ENCODE data around the gene HTR2A.
A peak's percentile ranks its signal among the peaks of the same experiment; 100 is the strongest.
"Not testable (repeated sequence)": the region's sequence is repeated elsewhere in the genome, so short reads cannot be mapped to it uniquely, and the experiment has no call there.

Gene HTR2A

GRCh38 chr13:46810440-46810839 is 86.4 kb downstream of the HTR2A start:
- DNase-seq (ENCODE audit: low read depth in 2 of 2), result no peak

GRCh38 chr13:46804921-46805320 is 91.9 kb downstream of the HTR2A start:
- DNase-seq (ENCODE audit: low read depth in 2 of 2), result not testable (repeated sequence)

- DNase-seq (ENCODE audit: low read depth in 2 of 2), result no peak
These were observed 92.5 kb downstream of the HTR2A start for GRCh38 chr13:46804391-46804815.

DNA sequence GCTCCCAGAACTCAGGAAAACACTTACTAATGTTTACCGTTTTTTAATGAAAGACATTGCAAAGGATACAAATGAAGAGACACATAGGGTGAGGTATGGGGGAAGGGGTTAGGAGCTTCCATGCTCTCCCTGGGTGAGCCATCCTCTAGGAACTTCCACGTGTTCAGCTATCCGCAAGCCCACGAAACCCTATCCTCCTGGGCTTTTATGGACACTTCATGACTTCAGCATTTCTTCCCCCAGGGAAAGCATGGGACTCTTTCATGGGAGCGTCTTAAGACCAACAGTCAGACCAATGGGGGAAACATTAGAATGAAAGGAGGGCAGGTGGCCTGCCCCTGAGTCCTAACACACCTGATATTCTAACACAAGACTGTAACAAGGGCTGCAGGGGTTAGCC is 93.3 kb downstream of the HTR2A start:
- no peak for DNase-seq (ENCODE audit: low read depth in 2 of 2)

DNA sequence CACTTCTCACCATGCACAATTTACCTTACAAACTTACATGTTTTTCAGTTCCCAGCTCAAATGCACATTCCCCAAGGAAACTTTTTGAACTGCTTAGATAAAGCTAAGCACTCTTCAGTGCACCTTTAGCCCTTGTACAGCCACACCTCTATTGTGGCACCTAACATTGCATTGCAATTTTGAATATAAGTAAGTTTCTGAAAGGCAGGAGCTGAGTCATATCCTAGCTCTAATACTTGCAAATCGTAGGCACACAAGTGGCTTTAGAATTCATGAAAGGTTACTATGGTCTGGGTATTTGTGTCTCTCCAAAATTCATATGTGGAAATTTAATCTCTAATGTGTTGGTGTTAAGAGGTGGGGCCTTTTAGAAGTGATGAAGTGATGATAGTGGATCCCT is 95.0 kb downstream of the HTR2A start:
- DNase-seq (ENCODE audit: low read depth in 2 of 2), result no peak

- no peak for DNase-seq (ENCODE audit: low read depth in 2 of 2)
These were observed 97.7 kb downstream of the HTR2A start for GRCh38 chr13:46799139-46799538.

- DNase-seq (ENCODE audit: low read depth in 2 of 2), result no peak
These were observed 99.2 kb downstream of the HTR2A start for GRCh38 chr13:46797501-46798237.

DNA sequence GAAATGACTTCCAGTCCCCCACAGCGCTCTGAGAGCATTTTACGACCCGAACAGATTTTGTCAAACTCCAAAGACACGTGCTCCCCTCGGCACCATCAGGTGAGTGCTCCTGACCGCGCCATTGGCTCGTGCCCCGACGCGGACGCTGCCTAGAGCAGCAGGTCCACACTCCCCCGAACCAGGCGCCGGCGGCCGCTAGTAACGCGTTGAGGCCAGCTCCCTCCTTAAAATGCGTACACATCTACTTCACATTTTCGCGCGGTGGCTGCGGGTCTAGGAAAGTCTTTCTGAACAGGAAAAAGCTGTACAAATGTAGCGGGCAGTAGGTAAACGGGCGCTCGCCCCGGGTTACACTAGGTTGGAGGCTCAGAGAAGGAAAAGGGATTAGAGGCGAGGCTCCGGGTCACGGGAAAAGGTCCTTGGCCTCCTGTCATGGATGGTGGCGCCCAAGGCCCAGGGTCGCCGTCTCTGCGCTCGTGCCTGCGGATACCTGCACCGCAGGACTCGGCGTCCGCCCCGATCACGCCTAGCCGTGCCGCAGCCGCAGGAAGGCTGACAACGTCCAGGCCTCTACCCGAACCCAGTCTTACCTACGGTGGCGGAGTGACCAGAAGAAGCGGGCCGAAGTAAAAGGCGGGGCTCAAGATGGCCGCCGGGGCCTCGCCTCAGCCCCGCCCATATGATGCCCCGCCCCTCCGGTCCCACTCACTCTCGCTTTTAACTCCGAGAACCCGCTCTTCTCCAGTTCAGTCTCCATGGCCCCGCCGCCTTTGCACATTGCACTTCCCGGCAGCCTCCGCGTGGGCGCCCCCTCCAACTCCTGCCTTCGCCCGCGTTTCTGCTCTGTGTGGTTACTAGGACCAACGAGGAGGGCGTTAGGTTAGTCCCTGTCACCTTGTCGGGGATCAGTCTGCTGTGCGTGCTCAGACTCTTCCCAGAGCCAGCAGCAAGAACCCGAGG is 100.1 kb downstream of the HTR2A start, which contains the start of gene ESD:
TSS of gene ESD (minus strand) at position 647 of the 960 bp plus-strand sequence. CDS start 5,748 bp downstream, outside the sequence.
- peak; percentile 93 to 94 for DNase-seq (ENCODE audit: low read depth in 2 of 2)

- DNase-seq (ENCODE audit: low read depth in 2 of 2), result no peak
These were observed 100.7 kb downstream of the HTR2A start for GRCh38 chr13:46796129-46796514.

- no peak for DNase-seq (ENCODE audit: low read depth in 2 of 2)
These were observed 101.5 kb downstream of the HTR2A start for GRCh38 chr13:46795321-46795720.

DNA sequence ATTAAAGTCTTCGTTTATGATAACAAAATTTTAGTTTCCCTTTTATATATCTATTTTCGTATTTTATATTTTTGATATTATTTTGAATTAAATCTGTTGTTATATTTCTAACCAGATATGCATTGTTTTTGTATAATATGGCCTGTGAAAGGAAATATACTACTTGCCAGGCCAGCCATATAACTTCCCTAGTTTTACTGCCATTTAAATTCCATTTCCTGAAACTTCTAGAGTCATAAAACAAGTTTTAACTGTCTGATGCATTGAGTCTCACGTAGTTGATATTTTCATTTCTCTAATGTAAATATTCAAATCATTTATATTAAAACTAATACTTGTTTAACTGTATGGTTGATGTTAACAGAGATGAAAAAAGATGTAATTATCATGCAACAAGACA is 113.3 kb downstream of the HTR2A start:
- no peak for DNase-seq (ENCODE audit: low read depth in 2 of 2)

- no peak for DNase-seq (ENCODE audit: low read depth in 2 of 2)
These were observed 114.2 kb downstream of the HTR2A start for GRCh38 chr13:46782691-46783090.

- DNase-seq (ENCODE audit: low read depth in 2 of 2), result no peak
These were observed 114.8 kb downstream of the HTR2A start for GRCh38 chr13:46782066-46782465.

Measured in activated CD4-positive, alpha-beta T cell treated with anti-CD3 and anti-CD28 coated beads for 24 hours (primary cell).